HL-60 (cell line): ENCODE data around the gene SMIM10.

Experiments
- DNase-seq, 2 experiments: peaks; one replicate each; pipeline ENCODE4 v3.0.0-alpha.2; 2010 to 2020; ENCODE audit warnings: low read depth in 1 of 2, low spot score in 1 of 2
- H3K27ac ChIP-seq: fragments of 250-450 bp; sonication (Bioruptor Pico); replicated peaks from 2 replicates; pipeline ENCODE4 v1.5.1; 2020; ENCODE audit warnings: mild to moderate bottlenecking, moderate library complexity
- H3K27me3 ChIP-seq: fragments of 250-450 bp; sonication (Bioruptor Pico); 2 replicates; pipeline ENCODE4 v1.5.1; 2021; ENCODE audit warnings: mild to moderate bottlenecking, moderate library complexity; ENCODE audit not compliant: insufficient read depth, poor library complexity, severe bottlenecking
- H3K4me3 ChIP-seq: replicated peaks from 2 replicates; pipeline ENCODE4 v1.5.1; 2011; ENCODE audit warnings: mild to moderate bottlenecking, control low read depth, low read length; ENCODE audit not compliant: insufficient read depth
- CTCF ChIP-seq: IDR thresholded peaks from one replicate; pipeline ENCODE4 v1.5.1; 2011; ENCODE audit warnings: low read length, control low read depth, inconsistent platforms; ENCODE audit not compliant: insufficient read depth
- GABPA ChIP-seq: IDR thresholded peaks from 2 replicates; pipeline ENCODE4 v1.6.1; 2012; ENCODE audit warnings: low read depth
- POLR2AphosphoS5 ChIP-seq: IDR thresholded peaks from 2 replicates; pipeline ENCODE4 v1.6.1; 2012; ENCODE audit warnings: low read depth
- REST ChIP-seq: IDR thresholded peaks from 2 replicates; pipeline ENCODE4 v1.6.1; 2012; ENCODE audit warnings: low read depth; ENCODE audit not compliant: insufficient replicate concordance
- SPI1 ChIP-seq: IDR thresholded peaks from 2 replicates; pipeline ENCODE4 v1.6.1; 2012; ENCODE audit warnings: low read depth, mild to moderate bottlenecking, borderline replicate concordance

Gene SMIM10

DNA sequence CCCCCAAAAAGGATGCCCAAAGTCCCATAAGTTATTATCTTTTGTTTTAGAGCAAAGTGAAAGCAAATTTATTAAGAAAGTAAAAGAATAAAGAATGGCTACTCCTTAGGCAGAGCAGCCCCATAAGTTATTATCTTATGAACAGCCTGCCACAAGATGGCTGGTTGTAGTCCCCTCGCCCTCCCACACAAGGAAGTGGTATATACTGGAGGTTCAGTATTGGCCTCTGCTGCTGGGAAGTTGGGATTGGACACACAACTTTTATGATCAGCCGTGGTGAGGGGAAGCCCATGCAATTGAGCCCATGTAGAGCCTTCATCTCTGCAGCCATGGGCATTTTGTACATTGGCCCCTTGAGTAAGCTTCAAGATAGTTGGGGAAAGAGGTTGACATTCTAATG lies 8.0 kb upstream of the SMIM10 start:
- no peak for TF ChIP-seq CTCF
- TF ChIP-seq SPI1 = no peak
- TF ChIP-seq POLR2AphosphoS5 = no peak
- TF ChIP-seq GABPA = no peak
- TF ChIP-seq REST = no peak
- DNase-seq = no peak

GRCh38 chrX:134985479-134985878 lies 5.3 kb upstream of the SMIM10 start:
- H3K4me3 ChIP-seq = no peak overlapping the region
- TF ChIP-seq REST = no peak
- no peak for TF ChIP-seq SPI1
- TF ChIP-seq GABPA = no peak
- no peak for TF ChIP-seq CTCF
- TF ChIP-seq POLR2AphosphoS5 = no peak
- no peak for DNase-seq
- no peaks in the 10 kb centered on the region for H3K27me3 ChIP-seq
- H3K27ac ChIP-seq = no peak overlapping the region

More for the DNA sequence above, 8.0 kb upstream of the SMIM10 start:
- H3K27ac ChIP-seq = no peak overlapping the region
- no peak overlapping the region for H3K4me3 ChIP-seq
- peaks cover 2% of the 10 kb centered on the region for H3K27me3 ChIP-seq

GRCh38 chrX:134990475-134990800 lies 353 bp upstream of the SMIM10 start:
- Histone ChIP-seq H3K4me3 (no peak overlapping the region), H3K27me3 (no peaks in the 10 kb centered on the region), H3K27ac (peak overlapping the region; percentile 32)
- no peak for DNase-seq
- TF ChIP-seq REST = no peak
- TF ChIP-seq GABPA = no peak
- no peak for TF ChIP-seq SPI1
- TF ChIP-seq POLR2AphosphoS5 = no peak
- TF ChIP-seq CTCF = no peak
